ENCODE data around the gene NF2.
A peak's percentile ranks its signal among the peaks of the same experiment; 100 is the strongest.
"Not testable (repeated sequence)": the region's sequence is repeated elsewhere in the genome, so short reads cannot be mapped to it uniquely, and the experiment has no call there.

Gene NF2

GRCh38 chr22:29597871-29598683, 5.4 kb upstream of the NF2 start:
- not testable (repeated sequence) for DNase-seq

- no peak for DNase-seq
These were observed 4.8 kb upstream of the NF2 start for GRCh38 chr22:29598684-29599020.

DNA sequence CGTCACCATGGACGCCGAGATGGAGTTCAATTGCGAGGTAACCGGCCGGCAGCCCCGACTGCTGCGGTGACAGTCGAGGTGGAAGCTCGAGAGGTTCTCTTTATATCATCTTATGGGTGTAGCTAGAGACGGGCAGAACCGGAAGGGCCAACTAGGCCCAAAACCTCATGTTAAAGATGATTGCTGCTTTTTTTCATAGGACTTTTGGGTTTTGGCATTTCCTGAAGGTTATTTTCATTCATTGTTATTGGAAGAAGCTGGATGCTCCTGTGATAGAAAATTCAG, 585 bp downstream of the NF2 start:
- DNase-seq: no peak

DNA sequence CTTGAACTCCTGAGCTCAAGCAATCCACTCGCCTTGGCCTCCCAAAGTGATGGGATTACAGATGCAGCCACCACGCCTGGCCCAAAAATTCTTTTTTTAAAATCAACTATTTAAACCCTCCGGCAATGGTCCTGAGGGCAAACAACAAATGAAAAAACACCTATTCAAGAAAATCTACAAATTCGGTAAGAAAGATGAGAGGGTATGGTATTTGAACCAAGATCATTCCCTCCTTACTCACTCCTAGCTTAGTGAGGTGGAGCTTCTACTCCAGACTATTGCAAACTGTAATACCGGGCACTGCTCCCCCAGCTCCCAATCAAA, 2.1 kb downstream of the NF2 start:
- DNase-seq: no peak

DNA sequence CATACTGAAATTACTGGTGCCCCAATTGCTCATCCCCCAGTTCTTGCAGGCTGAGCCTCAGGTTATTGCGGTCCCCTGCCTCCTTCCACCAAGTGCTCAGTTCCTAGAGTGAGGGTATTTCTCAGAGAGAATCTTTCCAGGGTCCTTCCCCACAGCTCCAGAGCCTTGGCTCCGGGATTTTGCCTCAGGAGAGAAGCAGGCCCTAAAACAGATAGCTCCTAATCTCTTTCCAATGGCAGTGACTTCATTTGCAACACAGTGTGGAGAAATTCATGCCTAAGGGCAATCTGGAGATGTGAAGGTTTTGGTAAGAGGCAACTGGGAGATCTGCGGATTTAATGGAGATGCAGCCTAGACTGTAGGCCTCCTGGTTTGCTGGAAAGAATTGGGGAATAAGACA, 2.9 kb downstream of the NF2 start:
- DNase-seq: no peak

DNA sequence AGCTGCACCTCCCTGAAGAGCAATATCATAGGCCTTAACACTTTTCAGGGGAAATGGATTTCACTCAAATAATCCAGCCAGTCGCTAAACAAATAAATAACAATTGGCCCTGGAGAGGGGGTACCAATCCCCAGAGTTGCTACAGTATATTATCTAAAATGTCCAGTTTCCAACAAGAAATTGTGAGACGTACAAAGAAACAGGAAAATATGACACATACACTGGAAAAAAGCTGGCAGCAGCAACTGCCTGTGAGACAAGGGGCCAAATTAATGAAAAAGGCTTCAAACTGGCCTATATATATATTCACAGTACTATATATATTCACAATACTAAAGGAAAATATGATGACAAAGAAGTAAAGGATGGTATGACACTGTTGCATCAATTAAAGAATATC, 4.0 kb downstream of the NF2 start:
- DNase-seq: no peak

DNA sequence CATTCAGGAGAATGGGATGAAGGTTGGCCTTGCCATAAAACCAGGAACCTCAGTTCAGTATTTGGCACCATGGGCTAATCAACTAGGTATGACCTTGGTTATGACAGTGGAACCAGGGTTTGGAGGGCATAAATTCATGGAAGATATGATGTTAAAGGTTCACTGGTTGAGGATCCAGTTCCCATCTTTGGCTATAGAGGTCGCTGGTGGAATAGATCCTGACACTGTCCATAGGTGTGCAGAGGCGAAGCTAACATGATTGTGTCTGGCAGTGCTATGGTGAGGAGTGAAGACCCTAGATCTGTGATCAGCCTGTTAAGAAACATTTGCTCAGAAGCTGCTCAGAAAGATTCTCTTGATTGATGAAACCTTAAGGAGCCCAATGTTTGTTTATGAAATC, 5.7 kb downstream of the NF2 start:
- no peak for DNase-seq

DNA sequence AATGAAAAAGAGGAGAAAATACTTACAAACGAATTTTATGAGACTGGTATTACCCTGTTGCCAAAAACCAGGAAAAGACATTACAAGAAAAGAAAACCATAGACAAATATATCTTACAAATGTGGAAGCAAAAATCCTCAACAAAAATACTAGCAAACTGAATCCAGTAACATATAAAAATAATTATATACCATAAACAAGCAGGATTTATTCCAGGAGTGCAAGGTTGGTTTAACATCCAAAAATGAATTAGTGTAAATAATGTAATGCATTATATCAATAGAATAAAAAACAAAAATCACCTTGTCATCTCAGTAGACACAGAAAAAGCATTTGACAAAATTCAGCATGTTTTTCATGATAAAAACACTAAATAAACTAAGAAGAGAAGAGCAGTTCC, 7.3 kb downstream of the NF2 start:
- no peak for DNase-seq

- DNase-seq: no peak
These were observed 12.4 kb downstream of the NF2 start for GRCh38 chr22:29615705-29616327.

GRCh38 chr22:29617922-29618629, 14.6 kb downstream of the NF2 start:
- no peak for DNase-seq

DNA sequence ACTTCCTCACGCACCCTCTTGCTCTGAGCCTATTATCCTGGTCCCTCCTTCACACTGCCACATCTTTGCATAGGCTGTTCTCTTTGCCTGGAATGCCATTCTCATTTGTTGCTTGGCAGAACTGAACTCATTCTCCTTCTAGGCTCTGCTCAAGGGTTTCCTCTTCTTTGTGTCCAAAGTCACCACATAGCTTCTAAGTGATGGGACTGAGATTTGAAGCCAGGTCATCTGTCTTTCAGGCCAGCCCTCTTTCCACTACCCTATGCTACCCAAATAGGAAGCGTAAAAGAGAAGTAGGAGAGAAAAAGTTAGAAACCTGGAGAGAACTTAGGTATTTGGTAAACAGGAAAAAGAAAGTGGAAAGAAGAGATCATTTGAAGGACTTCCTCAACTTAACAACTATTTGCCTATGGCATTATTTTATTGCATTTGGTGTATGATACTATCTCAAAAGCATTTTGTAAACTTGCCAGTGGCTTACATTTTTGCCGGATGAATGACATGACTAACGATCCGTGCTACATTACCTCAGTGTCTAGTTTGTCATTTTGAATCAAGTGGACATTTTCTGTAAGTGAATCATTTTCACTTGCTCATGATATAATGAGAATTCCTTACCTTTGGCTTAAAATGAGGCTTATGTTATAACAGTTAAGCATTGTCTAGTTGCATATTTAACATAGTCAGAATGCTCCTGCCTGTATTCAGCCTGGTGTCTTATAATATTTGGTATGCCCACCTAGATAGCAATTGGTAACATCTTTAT, 18.5 kb downstream of the NF2 start:
- DNase-seq: peak; percentile 45

- DNase-seq: no peak
These were observed 19.6 kb downstream of the NF2 start for GRCh38 chr22:29623059-29623458.

GRCh38 chr22:29623553-29624169, 20.2 kb downstream of the NF2 start:
- DNase-seq: no peak

GRCh38 chr22:29625090-29625825, 21.8 kb downstream of the NF2 start:
- peak; percentile 18 for DNase-seq

GRCh38 chr22:29626497-29627195, 23.2 kb downstream of the NF2 start:
- no peak for DNase-seq

- DNase-seq: no peak
These were observed 23.7 kb downstream of the NF2 start for GRCh38 chr22:29627196-29627535.

- no peak for DNase-seq
These were observed 25.8 kb downstream of the NF2 start for GRCh38 chr22:29628996-29629902.

- DNase-seq: no peak
These were observed 26.6 kb downstream of the NF2 start for GRCh38 chr22:29629903-29630516.

- no peak for DNase-seq
These were observed 27.6 kb downstream of the NF2 start for GRCh38 chr22:29630987-29631386.

DNA sequence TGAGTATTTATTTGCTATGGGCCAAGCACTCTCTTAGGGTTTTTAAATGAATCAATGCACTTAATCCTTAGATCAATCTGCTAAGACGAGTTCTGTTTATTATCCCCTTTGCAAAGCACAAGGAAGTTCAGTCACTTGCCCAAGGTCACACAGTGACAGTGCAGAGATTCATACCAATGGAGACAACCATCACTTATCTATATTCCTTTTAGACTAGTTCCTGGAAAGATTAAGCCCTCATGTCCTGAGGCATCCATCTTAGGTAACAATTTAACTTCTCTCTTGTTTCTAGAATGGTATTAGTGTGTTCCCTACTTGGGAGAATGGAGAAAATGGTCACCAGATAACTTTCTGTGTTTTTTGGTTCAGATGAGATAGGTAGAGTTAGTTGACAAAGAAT, 28.3 kb downstream of the NF2 start:
- DNase-seq: no peak

GRCh38 chr22:29632672-29633071, 29.2 kb downstream of the NF2 start:
- no peak for DNase-seq

Data from NCI-H1694 (cell line).